SK-N-MC (cell line): ENCODE data around the gene ERI3.
"Not testable (repeated sequence)": the region's sequence is repeated elsewhere in the genome, so short reads cannot be mapped to it uniquely, and the experiment has no call there.

Source experiments
- DNase-seq: peaks from one replicate; pipeline ENCODE4 v3.0.0-alpha.2; 2011; ENCODE audit warnings: low read depth, low spot score
- H3K27ac ChIP-seq: fragments of 200-600 bp; sonication (generic); 2 replicates; pipeline ENCODE4 v1.5.1; 2016; ENCODE audit warnings: mixed run types
- H3K36me3 ChIP-seq: fragments of 200-600 bp; sonication (generic); 2 replicates; pipeline ENCODE4 v1.6.1; 2017; ENCODE audit warnings: antibody characterized with exemption, low read length, mixed read lengths; ENCODE audit not compliant: insufficient read depth
- H3K4me3 ChIP-seq: fragments of 200-600 bp; sonication (generic); 2 replicates; pipeline ENCODE4 v1.5.1; 2016
- H3K9ac ChIP-seq: fragments of 200-600 bp; sonication (generic); 2 replicates; pipeline ENCODE4 v1.8.0; 2017; ENCODE audit warnings: mixed run types, mixed read lengths; ENCODE audit not compliant: insufficient read length
- H3K9me3 ChIP-seq: fragments of 200-600 bp; sonication (generic); 2 replicates; pipeline ENCODE4 v1.6.1; 2017; ENCODE audit warnings: low read depth, mild to moderate bottlenecking, antibody characterized with exemption, low read length, moderate library complexity, mixed read lengths
- EZH2 ChIP-seq: fragments of 200-600 bp; sonication (generic); IDR thresholded peaks from one replicate; pipeline ENCODE4 v1.6.1; 2017; ENCODE audit warnings: antibody characterized with exemption
- FOXP2 ChIP-seq: optimal IDR thresholded peaks from 2 replicates; pipeline ENCODE3; 2011; ENCODE audit warnings: mild to moderate bottlenecking, moderate library complexity; ENCODE audit not compliant: insufficient read depth; ENCODE audit errors: extremely low read length, control extremely low read depth
- POLR2AphosphoS5 ChIP-seq: IDR thresholded peaks from 2 replicates; pipeline ENCODE4 v1.6.1; 2012; ENCODE audit warnings: mild to moderate bottlenecking, low read depth, low read length, borderline replicate concordance

The ERI3 gene

DNA sequence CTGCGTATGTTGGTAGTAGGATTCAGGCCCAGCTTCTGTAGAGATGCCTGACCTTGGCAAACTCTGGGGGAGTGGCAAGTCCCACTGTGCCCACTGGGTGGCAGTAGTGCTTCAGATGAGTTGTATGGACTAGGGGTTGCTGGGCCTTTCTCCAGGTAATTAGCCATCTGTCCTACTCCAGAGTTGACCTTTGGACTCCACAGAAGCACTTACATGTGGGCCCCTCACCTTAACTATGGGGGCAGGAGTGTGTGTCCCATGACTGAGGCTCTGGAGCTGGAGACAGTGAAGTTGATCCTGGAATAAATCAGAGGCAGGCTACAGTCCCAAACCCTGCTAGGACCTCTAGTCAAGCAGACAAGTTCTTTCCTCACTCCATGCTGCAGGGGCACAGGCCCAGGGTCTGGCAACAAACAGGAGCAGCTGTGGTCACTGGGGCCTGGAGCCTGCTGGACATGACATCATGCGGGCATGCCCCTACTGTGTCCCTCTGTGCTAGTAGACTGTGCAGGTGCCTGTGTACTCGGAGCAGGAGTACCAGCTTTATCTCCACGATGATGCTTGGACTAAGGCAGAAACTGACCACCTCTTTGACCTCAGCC, 137.1 kb downstream of the ERI3 start:
- peak; percentile 14 for DNase-seq
- TF ChIP-seq POLR2AphosphoS5 (no peak), FOXP2 (no peak), EZH2 (no peak)
- peaks cover 48% of the 10 kb centered on the region; the same call in 1 of the 2 replicates for H3K36me3 ChIP-seq
- H3K9me3 ChIP-seq: no peaks in the 10 kb centered on the region
- H3K27ac ChIP-seq: no peak overlapping the region
- no peak overlapping the region for H3K9ac ChIP-seq
- no peak overlapping the region for H3K4me3 ChIP-seq

DNA sequence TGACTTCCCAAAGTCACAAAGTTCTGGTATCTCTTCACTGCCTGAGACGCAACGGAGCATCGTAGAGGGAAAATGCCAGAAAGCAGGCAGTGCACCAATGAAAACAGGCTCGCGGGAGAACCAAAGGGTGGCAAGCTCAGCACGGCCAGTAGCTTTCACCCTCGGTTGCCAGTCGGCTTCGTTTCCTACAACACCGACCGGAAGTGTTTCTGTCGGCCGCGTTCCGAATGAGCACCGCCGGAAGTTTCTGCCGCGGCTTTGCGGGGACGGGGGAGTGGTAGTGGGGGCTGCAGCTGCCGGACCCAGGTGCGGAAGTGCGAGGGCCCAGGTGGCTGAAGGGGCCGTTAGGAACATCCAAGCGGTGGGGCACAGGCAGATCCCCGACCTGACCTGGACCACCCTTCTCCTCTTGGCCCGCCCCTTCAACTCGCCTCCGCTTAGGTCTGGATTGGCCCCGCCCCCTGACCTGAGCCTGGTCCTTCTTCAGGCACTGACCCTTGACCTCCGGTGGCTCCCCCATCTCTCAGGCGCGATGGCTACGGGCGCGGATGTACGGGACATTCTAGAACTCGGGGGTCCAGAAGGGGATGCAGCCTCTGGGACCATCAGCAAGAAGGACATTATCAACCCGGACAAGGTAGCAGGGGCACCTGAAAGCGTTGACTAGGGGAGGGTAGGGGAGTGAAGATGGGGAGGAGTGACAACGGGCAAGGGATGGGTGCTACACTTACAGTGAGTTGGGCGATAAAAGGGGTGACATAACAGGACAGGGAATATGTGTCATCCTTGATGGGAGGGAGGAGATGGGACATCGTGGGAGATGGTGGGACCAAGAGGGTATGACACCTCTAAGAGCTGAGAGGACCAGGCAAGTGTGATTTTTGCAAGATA, 141.6 kb downstream of the ERI3 start, which contains the start of gene DMAP1:
Gene DMAP1 (plus strand): TSS at position 250 of the 891 bp plus-strand sequence. CDS start 283 bp downstream, at position 533.
- Histone ChIP-seq H3K9ac (peak within 1 kb of the TSS; percentile 75), H3K4me3 (peak within 1 kb of the TSS; percentile 90), H3K9me3 (no peaks in the 10 kb centered on the region), H3K27ac (no peak within 1 kb of the TSS), H3K36me3 (peaks cover 20% of the 10 kb centered on the region; the same call in 1 of the 2 replicates)
- peak; percentile 88 for TF ChIP-seq POLR2AphosphoS5
- TF ChIP-seq FOXP2: peak; percentile 28
- TF ChIP-seq EZH2: no peak
- DNase-seq: peak; percentile 50

DNA sequence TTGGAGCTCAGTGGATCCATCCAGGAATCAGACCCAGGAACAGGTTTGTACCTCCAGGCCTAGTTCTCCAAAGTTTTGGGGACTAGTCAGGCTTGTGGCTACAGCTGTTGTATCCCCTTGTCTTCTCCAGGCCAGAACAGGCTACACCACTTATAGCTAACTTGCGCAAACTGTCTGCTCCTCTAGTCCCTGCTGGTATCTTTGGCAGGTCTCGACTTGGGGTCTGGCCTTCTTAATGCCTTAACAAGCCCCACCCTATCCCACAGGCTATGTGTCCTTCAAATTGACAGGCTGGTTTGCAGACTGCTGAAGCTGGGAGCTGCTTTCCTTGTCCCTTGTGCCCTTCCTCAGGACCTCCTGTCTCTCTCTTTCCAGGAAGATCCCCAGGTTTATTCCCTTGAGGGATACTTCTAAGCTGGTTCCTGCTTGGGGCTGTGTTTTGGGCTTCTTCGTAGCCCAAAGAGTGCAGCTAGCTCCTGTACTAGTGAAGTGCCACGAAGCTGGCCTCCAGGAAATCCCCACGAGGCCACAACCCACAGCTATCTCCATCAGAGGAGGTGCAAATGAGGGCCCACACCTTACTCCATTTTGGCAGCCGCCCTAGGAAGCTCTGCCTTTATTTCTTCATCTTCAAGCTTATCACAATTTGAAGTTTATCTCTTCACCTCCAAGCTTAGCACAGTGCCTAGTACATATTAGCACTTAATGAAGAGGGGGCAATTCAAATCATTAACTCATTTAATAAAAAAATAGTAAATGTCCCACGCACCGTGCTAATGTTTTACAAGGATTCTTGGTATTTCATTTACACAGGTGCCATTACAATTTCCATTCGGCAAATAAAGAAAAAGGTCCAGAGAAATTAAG, 142.5 kb downstream of the ERI3 start:
- peak overlapping the region; percentile 90 for H3K4me3 ChIP-seq
- no peak overlapping the region for H3K27ac ChIP-seq
- H3K9ac ChIP-seq: peak overlapping the region; percentile 75
- TF ChIP-seq POLR2AphosphoS5: no peak
- TF ChIP-seq EZH2: no peak
- no peak for TF ChIP-seq FOXP2
- H3K9me3 ChIP-seq: no peaks in the 10 kb centered on the region
- DNase-seq: no peak
- H3K36me3 ChIP-seq: peaks cover 14% of the 10 kb centered on the region; the same call in 1 of the 2 replicates

DNA sequence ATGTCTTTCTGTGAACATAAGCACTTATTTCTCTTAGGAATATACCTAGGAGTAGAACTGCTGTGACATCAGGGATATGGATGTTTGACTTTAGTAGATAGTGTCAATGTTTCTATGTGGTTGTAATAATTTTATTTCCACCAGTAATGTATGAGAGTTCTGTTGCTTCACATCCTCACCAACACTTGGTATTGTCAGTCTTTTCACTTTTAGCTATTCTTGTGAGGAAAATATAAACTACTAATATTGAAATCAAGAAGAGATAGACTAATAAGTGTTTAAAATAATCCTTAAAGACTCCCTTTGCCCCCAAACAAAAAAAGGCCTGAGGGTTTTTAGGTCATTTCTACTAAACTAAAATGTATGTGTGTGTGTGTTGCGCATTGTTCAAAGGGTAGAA, 144.5 kb downstream of the ERI3 start:
- TF ChIP-seq POLR2AphosphoS5 (no peak), EZH2 (no peak), FOXP2 (no peak)
- Histone ChIP-seq H3K9me3 (no peaks in the 10 kb centered on the region), H3K4me3 (no peak overlapping the region), H3K9ac (no peak overlapping the region), H3K27ac (no peak overlapping the region), H3K36me3 (peaks cover 4% of the 10 kb centered on the region; the same call in 1 of the 2 replicates)
- no peak for DNase-seq

DNA sequence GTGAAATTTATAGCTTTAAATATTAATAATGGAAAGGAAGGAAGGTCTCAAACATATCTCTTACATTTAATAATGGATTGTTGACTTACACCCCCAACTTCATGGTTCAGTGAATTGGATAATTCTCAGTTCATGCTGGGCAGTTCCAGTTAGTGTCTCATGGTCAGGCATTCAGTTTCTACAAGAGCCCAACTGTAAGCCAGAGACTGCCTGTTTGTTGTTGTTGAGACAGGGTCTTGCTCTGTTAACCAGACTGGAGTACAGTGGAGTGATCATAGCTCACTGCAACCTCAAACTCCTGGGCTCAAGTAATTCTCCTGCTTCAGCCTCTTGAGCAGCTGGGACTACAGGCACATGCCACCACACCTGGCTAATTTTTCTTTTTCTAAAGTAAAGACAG, 146.8 kb downstream of the ERI3 start:
- TF ChIP-seq POLR2AphosphoS5 (no peak), EZH2 (no peak), FOXP2 (no peak)
- Histone ChIP-seq H3K27ac (no peak overlapping the region), H3K9ac (no peak overlapping the region), H3K36me3 (no peaks in the 10 kb centered on the region), H3K4me3 (no peak overlapping the region), H3K9me3 (no peaks in the 10 kb centered on the region)
- DNase-seq: no peak

DNA sequence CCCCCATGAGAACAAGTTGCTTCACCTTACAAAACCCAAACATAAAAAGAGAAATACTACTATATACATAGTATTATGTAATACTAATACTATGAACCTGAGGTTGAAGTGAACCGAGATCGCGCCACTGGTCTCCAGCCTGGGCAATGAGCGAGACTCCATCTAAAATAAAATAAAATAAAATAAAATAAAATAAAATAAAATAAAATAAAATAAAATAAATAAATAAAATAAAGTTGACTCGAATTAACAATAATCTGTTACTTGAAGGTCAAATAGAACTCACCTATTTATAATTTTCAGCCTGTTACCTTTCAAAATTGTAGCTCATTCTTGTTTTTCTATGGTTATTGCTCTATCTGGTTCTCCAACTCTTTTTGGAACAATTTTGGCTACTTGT, 148.5 kb downstream of the ERI3 start:
- H3K4me3 ChIP-seq, H3K27ac ChIP-seq, H3K9ac ChIP-seq, DNase-seq, H3K9me3 ChIP-seq, H3K36me3 ChIP-seq: not testable (repeated sequence)

DNA sequence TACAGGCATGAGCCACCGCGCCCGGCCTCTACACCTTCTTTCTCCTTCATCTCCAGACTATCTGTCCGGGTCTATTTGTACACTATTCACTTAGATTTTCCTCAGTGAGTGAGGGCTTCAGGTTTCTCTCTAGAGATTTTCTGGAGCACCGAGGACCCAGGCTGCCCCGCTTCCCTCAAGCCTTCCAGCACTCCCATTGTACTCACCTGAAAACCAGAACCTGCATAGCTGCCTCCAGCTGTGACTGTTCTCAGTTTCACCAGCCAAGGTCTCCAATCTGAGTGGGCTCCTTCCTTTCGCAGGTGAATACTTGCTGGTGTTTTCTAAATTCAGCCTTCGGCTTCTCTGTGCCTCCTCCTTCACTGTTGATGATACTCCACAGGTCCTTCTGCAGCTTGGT, 154.7 kb downstream of the ERI3 start:
- Histone ChIP-seq H3K9me3 (no peaks in the 10 kb centered on the region), H3K4me3 (no peak overlapping the region), H3K36me3 (no peaks in the 10 kb centered on the region), H3K9ac (no peak overlapping the region), H3K27ac (no peak overlapping the region)
- TF ChIP-seq POLR2AphosphoS5 (no peak), FOXP2 (no peak), EZH2 (no peak)
- no peak for DNase-seq

DNA sequence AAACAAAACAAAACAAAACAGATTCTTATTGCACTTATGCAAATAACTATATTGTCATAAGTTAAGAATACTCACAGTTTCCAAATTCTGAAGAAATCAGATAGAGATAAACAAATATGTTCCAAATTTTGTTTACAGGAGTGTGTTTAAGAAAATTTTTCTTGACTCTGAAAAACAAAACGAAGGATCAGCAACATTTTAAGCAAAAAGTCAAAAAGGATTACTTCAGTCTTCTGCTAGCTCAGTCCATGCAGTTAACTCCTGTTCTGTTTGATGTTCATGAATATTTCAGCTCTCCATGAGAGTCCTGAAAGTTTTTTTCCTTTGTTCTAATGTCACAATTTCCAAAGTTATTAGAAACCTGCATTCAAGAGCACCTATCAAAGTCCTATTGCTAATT, 180.4 kb downstream of the ERI3 start:
- Histone ChIP-seq H3K36me3 (no peaks in the 10 kb centered on the region), H3K9me3 (no peaks in the 10 kb centered on the region), H3K27ac (no peak overlapping the region), H3K9ac (no peak overlapping the region), H3K4me3 (no peak overlapping the region)
- no peak for TF ChIP-seq EZH2
- no peak for DNase-seq
